IPS-20b (cell line): ENCODE measurements around the gene EXOC4.

Experiments used
- H3K27ac ChIP-seq: one replicate; pipeline ENCODE4 v1.5.1; 2013; ENCODE audit warnings: low read length
- H3K27me3 ChIP-seq: 2 replicates; pipeline ENCODE4 v1.6.1; 2013; ENCODE audit warnings: mild to moderate bottlenecking, low read length, inconsistent platforms; ENCODE audit not compliant: insufficient read depth
- H3K36me3 ChIP-seq: 2 replicates; pipeline ENCODE4 v1.6.1; 2013; ENCODE audit warnings: low read depth, mild to moderate bottlenecking, inconsistent platforms, low read length, moderate library complexity; ENCODE audit not compliant: insufficient read depth
- H3K4me1 ChIP-seq: 2 replicates; pipeline ENCODE4 v1.6.1; 2013; ENCODE audit warnings: mild to moderate bottlenecking, control low read depth, inconsistent platforms, low read length, moderate library complexity; ENCODE audit not compliant: insufficient read depth
- H3K4me3 ChIP-seq: 2 replicates; pipeline ENCODE4 v1.5.1; 2013; ENCODE audit warnings: mild to moderate bottlenecking, low read length, inconsistent platforms
- H3K9ac ChIP-seq: 2 replicates; pipeline ENCODE4 v1.6.1; 2013; ENCODE audit warnings: low read depth, mild to moderate bottlenecking, inconsistent platforms, low read length, moderate library complexity
- H3K9me3 ChIP-seq: 2 replicates; pipeline ENCODE4 v1.6.1; 2013; ENCODE audit warnings: mild to moderate bottlenecking, low read depth, low read length, inconsistent platforms; ENCODE audit not compliant: insufficient read depth

The EXOC4 gene

DNA sequence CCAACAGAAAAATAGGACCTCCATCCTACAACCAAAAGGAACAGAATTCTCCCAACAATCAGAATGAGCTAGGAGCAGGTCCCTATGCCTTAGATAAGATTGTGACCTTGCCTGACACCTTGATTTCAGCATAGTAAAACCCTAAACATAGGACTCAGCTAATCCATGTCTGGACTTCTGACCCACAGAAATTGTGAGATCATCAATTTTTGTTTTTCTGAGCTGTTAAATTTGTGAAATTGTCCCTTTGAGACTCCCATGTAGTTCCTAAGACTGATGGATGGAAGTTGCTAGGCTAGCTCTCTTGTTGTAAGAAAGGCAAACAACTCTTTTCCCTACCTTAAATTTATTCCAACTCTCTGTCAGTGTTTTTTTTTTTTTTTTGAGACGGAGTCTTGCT is 244.2 kb downstream of the EXOC4 start:
- no peaks in the 10 kb centered on the region for H3K27me3 ChIP-seq
- H3K4me3 ChIP-seq = no peak overlapping the region
- no peak overlapping the region for H3K9ac ChIP-seq
- H3K9me3 ChIP-seq = no peaks in the 10 kb centered on the region
- no peaks in the 10 kb centered on the region for H3K4me1 ChIP-seq
- no peaks in the 10 kb centered on the region for H3K36me3 ChIP-seq
- H3K27ac ChIP-seq = no peak overlapping the region

GRCh38 chr7:133501771-133502170 is 248.9 kb downstream of the EXOC4 start:
- Histone ChIP-seq H3K9me3 (no peaks in the 10 kb centered on the region), H3K27ac (no peak overlapping the region), H3K4me3 (no peak overlapping the region), H3K9ac (no peak overlapping the region), H3K27me3 (no peaks in the 10 kb centered on the region), H3K36me3 (no peaks in the 10 kb centered on the region), H3K4me1 (no peaks in the 10 kb centered on the region)

DNA sequence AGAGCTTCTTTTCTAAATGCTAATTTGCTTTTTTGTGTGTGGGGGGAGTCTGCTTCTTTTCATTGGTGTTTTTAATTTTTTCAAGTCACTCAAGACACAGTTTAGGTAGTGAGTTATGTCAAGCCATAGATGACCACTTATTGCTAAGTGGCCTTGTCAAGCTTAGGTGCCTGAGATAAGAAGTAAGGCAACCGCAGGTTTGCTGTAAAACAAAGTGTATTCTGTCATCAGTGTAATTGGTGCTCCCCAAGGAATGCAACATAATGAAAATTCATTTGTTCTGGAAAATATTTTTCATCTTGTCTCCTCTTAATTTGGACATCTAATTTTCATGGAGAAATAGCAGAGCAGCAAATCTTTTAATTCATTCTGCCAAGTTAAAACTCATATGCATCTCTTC is 249.6 kb downstream of the EXOC4 start:
- Histone ChIP-seq H3K27me3 (no peaks in the 10 kb centered on the region), H3K36me3 (no peaks in the 10 kb centered on the region)

GRCh38 chr7:133502972-133503371 is 250.1 kb downstream of the EXOC4 start:
- Histone ChIP-seq H3K27ac (no peak overlapping the region), H3K36me3 (no peaks in the 10 kb centered on the region), H3K4me1 (peaks cover under 1% of the 10 kb centered on the region; the same call in 1 of the 2 replicates), H3K27me3 (no peaks in the 10 kb centered on the region), H3K4me3 (no peak overlapping the region), H3K9ac (no peak overlapping the region), H3K9me3 (no peaks in the 10 kb centered on the region)

More for the DNA sequence above, 249.6 kb downstream of the EXOC4 start:
- H3K4me3 ChIP-seq = no peak overlapping the region
- no peak overlapping the region for H3K9ac ChIP-seq
- H3K4me1 ChIP-seq = no peaks in the 10 kb centered on the region
- no peaks in the 10 kb centered on the region for H3K9me3 ChIP-seq
- no peak overlapping the region for H3K27ac ChIP-seq

GRCh38 chr7:133504825-133505224 is 251.9 kb downstream of the EXOC4 start:
- no peak overlapping the region for H3K27ac ChIP-seq
- no peak overlapping the region for H3K9ac ChIP-seq
- H3K4me1 ChIP-seq = peaks cover 9% of the 10 kb centered on the region
- no peak overlapping the region for H3K4me3 ChIP-seq
- H3K27me3 ChIP-seq = no peaks in the 10 kb centered on the region
- no peaks in the 10 kb centered on the region for H3K36me3 ChIP-seq
- no peaks in the 10 kb centered on the region for H3K9me3 ChIP-seq

- Histone ChIP-seq H3K4me3 (no peak overlapping the region), H3K9me3 (no peaks in the 10 kb centered on the region), H3K36me3 (no peaks in the 10 kb centered on the region), H3K27me3 (no peaks in the 10 kb centered on the region), H3K27ac (no peak overlapping the region), H3K4me1 (peaks cover 9% of the 10 kb centered on the region), H3K9ac (no peak overlapping the region)
Measured at GRCh38 chr7:133509822-133510221, 256.9 kb downstream of the EXOC4 start.

GRCh38 chr7:133510326-133511055 is 257.6 kb downstream of the EXOC4 start:
- Histone ChIP-seq H3K4me1 (peaks cover 9% of the 10 kb centered on the region), H3K9ac (no peak overlapping the region), H3K27ac (no peak overlapping the region), H3K9me3 (no peaks in the 10 kb centered on the region), H3K27me3 (no peaks in the 10 kb centered on the region), H3K4me3 (no peak overlapping the region), H3K36me3 (no peaks in the 10 kb centered on the region)

GRCh38 chr7:133511252-133511651 is 258.4 kb downstream of the EXOC4 start:
- H3K9ac ChIP-seq = no peak overlapping the region
- H3K27me3 ChIP-seq = no peaks in the 10 kb centered on the region
- peaks cover 9% of the 10 kb centered on the region for H3K4me1 ChIP-seq
- H3K36me3 ChIP-seq = no peaks in the 10 kb centered on the region
- no peak overlapping the region for H3K4me3 ChIP-seq
- no peak overlapping the region for H3K27ac ChIP-seq
- H3K9me3 ChIP-seq = no peaks in the 10 kb centered on the region

- Histone ChIP-seq H3K36me3 (no peaks in the 10 kb centered on the region), H3K27me3 (no peaks in the 10 kb centered on the region), H3K9me3 (no peaks in the 10 kb centered on the region), H3K4me3 (no peak overlapping the region), H3K9ac (no peak overlapping the region), H3K4me1 (peaks cover 9% of the 10 kb centered on the region), H3K27ac (no peak overlapping the region)
Measured at GRCh38 chr7:133511708-133512107, 258.8 kb downstream of the EXOC4 start.

GRCh38 chr7:133512560-133512959 is 259.7 kb downstream of the EXOC4 start:
- Histone ChIP-seq H3K27ac (no peak overlapping the region), H3K27me3 (no peaks in the 10 kb centered on the region), H3K4me3 (no peak overlapping the region), H3K36me3 (no peaks in the 10 kb centered on the region), H3K9ac (no peak overlapping the region), H3K4me1 (peaks cover 9% of the 10 kb centered on the region), H3K9me3 (no peaks in the 10 kb centered on the region)

DNA sequence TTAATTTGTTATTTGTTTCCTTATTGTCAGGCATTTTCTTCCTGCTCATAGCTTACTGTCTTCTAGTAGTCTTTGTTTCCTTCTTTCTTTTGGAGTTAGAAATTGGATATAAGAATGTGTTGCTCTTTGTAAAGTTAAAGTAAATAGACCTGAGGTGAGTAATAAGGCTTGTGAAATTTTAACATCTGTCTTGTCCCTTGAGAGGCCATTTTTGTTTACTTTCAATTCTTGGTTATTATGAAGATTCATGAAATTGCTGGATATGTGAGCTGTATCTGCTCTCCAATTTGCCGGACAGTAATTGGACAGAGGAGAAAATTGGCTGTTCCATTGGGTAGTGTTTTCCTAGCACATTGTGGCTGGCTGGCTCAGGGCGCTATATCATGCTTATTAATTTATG is 260.7 kb downstream of the EXOC4 start:
- Histone ChIP-seq H3K9me3 (no peaks in the 10 kb centered on the region), H3K27ac (no peak overlapping the region), H3K27me3 (no peaks in the 10 kb centered on the region), H3K36me3 (no peaks in the 10 kb centered on the region), H3K4me3 (no peak overlapping the region), H3K9ac (no peak overlapping the region), H3K4me1 (peaks cover 5% of the 10 kb centered on the region)

- no peaks in the 10 kb centered on the region for H3K9me3 ChIP-seq
Measured at GRCh38 chr7:133514551-133514950, 261.7 kb downstream of the EXOC4 start.

More at GRCh38 chr7:133514551-133514950, 261.7 kb downstream of the EXOC4 start:
- no peak overlapping the region for H3K27ac ChIP-seq
- no peak overlapping the region for H3K9ac ChIP-seq
- peaks cover 3% of the 10 kb centered on the region; the same call in 1 of the 2 replicates for H3K4me1 ChIP-seq
- H3K4me3 ChIP-seq = no peak overlapping the region
- no peaks in the 10 kb centered on the region for H3K27me3 ChIP-seq
- H3K36me3 ChIP-seq = no peaks in the 10 kb centered on the region
